ENCODE measurements around the gene ATXN7L1. TPM values are rescaled to one million over a fixed set of nuclear protein-coding genes. Genes with fewer than 3 reads are reported as not detected.

ATXN7L1 gene
- total and polyA plus RNA-seq, 2 of the 8 experiments (the other 6 are each of a cell fraction or from before 2014, with no cell fraction given), result 14.3 to 34.0 TPM

DNA sequence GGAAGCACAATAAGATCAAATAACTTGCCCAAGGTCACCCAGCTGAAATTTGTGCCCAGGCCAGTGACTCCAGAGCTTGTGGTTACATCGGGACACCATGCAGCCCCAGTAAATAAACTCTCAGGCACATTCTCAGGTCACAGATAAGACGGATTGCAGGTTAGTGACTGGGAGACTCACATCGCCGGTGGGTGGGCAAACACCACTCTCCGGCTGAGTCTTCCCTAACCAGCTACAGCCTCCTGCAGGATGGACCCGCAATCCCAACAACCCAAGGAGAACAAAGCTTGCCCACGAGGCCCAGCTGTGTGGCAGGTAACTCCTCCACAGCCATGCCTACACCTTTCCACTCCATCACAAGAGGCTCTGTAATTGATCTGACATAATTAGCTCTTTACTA is 213.4 kb downstream of the ATXN7L1 start:
- FAIRE-seq, result no peak
- peaks cover 10 to 16% (median 13%) of the 10 kb centered on the region in 4 experiments for H3K4me1 ChIP-seq (replicated peaks in 1 of 4; ENCODE audit: control insufficient read depth in 3 of 4, insufficient read depth in 4 of 4, low read length in 3 of 4)
- no peak overlapping the region for H4K5ac ChIP-seq (ENCODE audit: insufficient read length, low read depth, low read length)
- peak overlapping the region; percentile 41; the same call in 1 of the 2 replicates for H2BK12ac ChIP-seq (ENCODE audit: low read depth, low read length)
- H3K23me2 ChIP-seq (ENCODE audit: low read depth, low read length), result no peaks in the 10 kb centered on the region
- no peak overlapping the region for H3K4ac ChIP-seq (replicated peaks; ENCODE audit: insufficient read length, low read depth, low read length)
- no peak overlapping the region for H3K4me3 ChIP-seq (ENCODE audit: extremely low read depth in 1 of 4, insufficient read depth in 2 of 4, low read depth in 3 of 4, low read length in 4 of 4)
- no peak overlapping the region for H2AK5ac ChIP-seq (ENCODE audit: low read depth, low read length)
- no peak overlapping the region for H3K27ac ChIP-seq (ENCODE audit: low read depth, low read length)
- WGBS, 2 experiments (ENCODE audit: extremely low coverage in 1 of 2, insufficient coverage in 1 of 2, insufficient read length in 1 of 2, insufficient replicate concordance in 2 of 2, low coverage in 1 of 2, low lambda C conversion rate in 2 of 2, missing lambda C conversion rate in 1 of 2), result 92% methylated on average over 7 of the region's 7 CpGs; no CpG with 5 or more reads in 1 of the 2 experiments
- no peak overlapping the region for H3K14ac ChIP-seq (ENCODE audit: insufficient read length)
- H3K79me2 ChIP-seq (ENCODE audit: control insufficient read depth in 1 of 2, insufficient read depth in 2 of 2, low read length in 2 of 2), result no peaks in the 10 kb centered on the region
- CTCF ChIA-PET (ENCODE audit: partially characterized antibody), result interaction anchor here (0.7 to 4.3 kb wide), 19 partner anchors 9 to 403 kb away, joined by 3 to 36 read pairs (median 4); no protein-coding TSS in a partner anchor
- H3K23ac ChIP-seq (ENCODE audit: insufficient read length), result no peak overlapping the region
- H3K4me2 ChIP-seq (ENCODE audit: insufficient read depth in 1 of 2, low read depth in 2 of 2, low read length in 2 of 2), result no peak overlapping the region
- H3K36me3 ChIP-seq (ENCODE audit: control insufficient read depth in 2 of 4, insufficient read depth in 4 of 4, low read length in 3 of 4), result peaks cover 0 to 4% (median 2%) of the 10 kb centered on the region in 4 experiments; a peak in 3 of 8 replicates
- H2AFZ ChIP-seq (ENCODE audit: low read length), result no peak overlapping the region
- H3K9me3 ChIP-seq (ENCODE audit: insufficient read depth in 2 of 2, low read depth in 1 of 2, low read length in 1 of 2), result no peaks in the 10 kb centered on the region
- no peaks in the 10 kb centered on the region for H3K27me3 ChIP-seq (replicated peaks in 1 of 4; ENCODE audit: control insufficient read depth in 3 of 4, extremely low read depth in 1 of 4, insufficient read depth in 3 of 4, low read length in 3 of 4)
- H3K56ac ChIP-seq (replicated peaks; ENCODE audit: insufficient read length, low read depth, low read length), result no peak overlapping the region
- no peak overlapping the region for H2BK20ac ChIP-seq (ENCODE audit: low read length)
- no peak overlapping the region for H4K91ac ChIP-seq (replicated peaks; ENCODE audit: insufficient read length, low read length)
- POLR2A ChIA-PET (ENCODE audit: partially characterized antibody), result interaction anchor here (1.0 kb wide), 1 partner anchor 19 kb away, joined by 3 read pairs; no protein-coding TSS in a partner anchor
- no peak overlapping the region for H2BK120ac ChIP-seq (replicated peaks; ENCODE audit: low read depth, low read length)
- no peak overlapping the region for H2BK5ac ChIP-seq (ENCODE audit: low read depth, low read length)
- H3K79me1 ChIP-seq (ENCODE audit: low read depth, low read length), result 0 out of 2 replicates have a peak, but pooled peaks cover 2% of the 10 kb centered on the region
- no peak for DNase-seq (ENCODE audit: low read depth in 1 of 2, low spot score in 2 of 2)
- no peak overlapping the region for H3K18ac ChIP-seq (ENCODE audit: extremely low read depth, low read length)
- H4K20me1 ChIP-seq (replicated peaks in 1 of 2; ENCODE audit: control insufficient read depth in 1 of 2, insufficient read depth in 2 of 2, low read length in 2 of 2), result no peaks in the 10 kb centered on the region
- no peak overlapping the region for H4K8ac ChIP-seq (ENCODE audit: extremely low read depth, insufficient read depth, low read length)
- H2BK15ac ChIP-seq (ENCODE audit: low read length), result no peak overlapping the region; the same call in 1 of the 2 replicates
- no peak overlapping the region for H3K9ac ChIP-seq (replicated peaks in 1 of 4; ENCODE audit: extremely low read depth in 1 of 4, low read depth in 3 of 4, low read length in 3 of 4)
- TF ChIP-seq BACH1 (IDR thresholded peaks at IDR 0.05; ENCODE audit: low read length) (no peak), JUND (IDR thresholded peaks at IDR 0.05; ENCODE audit: low read length) (no peak), TAF1 (IDR thresholded peaks at IDR 0.05; ENCODE audit: low read depth, low read length) (no peak), ASH2L (IDR thresholded peaks at IDR 0.05; ENCODE audit: low read length) (no peak), RXRA (IDR thresholded peaks at IDR 0.05; ENCODE audit: insufficient read depth, low read depth, low read length) (no peak), RFX5 (IDR thresholded peaks at IDR 0.05; ENCODE audit: borderline replicate concordance, low read depth, low read length) (no peak), SIX5 (IDR thresholded peaks at IDR 0.05; ENCODE audit: low read depth, low read length) (no peak), NANOG (IDR thresholded peaks at IDR 0.05; ENCODE audit: insufficient read depth, low read depth, low read length, poor library complexity, severe bottlenecking) (no peak), SUZ12 (IDR thresholded peaks at IDR 0.05; ENCODE audit: low read length) (no peak), NRF1 (IDR thresholded peaks at IDR 0.05; ENCODE audit: low read depth, low read length) (no peak)
- TF ChIP-seq, protein P1, sequence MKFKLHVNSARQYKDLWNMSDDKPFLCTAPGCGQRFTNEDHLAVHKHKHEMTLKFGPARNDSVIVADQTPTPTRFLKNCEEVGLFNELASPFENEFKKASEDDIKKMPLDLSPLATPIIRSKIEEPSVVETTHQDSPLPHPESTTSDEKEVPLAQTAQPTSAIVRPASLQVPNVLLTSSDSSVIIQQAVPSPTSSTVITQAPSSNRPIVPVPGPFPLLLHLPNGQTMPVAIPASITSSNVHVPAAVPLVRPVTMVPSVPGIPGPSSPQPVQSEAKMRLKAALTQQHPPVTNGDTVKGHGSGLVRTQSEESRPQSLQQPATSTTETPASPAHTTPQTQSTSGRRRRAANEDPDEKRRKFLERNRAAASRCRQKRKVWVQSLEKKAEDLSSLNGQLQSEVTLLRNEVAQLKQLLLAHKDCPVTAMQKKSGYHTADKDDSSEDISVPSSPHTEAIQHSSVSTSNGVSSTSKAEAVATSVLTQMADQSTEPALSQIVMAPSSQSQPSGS (IDR thresholded peaks at IDR 0.05; ENCODE audit: low read length), result no peak
- TF ChIP-seq, protein P2, sequence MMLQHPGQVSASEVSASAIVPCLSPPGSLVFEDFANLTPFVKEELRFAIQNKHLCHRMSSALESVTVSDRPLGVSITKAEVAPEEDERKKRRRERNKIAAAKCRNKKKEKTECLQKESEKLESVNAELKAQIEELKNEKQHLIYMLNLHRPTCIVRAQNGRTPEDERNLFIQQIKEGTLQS (IDR thresholded peaks at IDR 0.05; ENCODE audit: insufficient read depth, low read depth, low read length), result no peak

Measured in H1 (cell line).